ENCODE results near the gene TULP4. TPM values are rescaled to one million over a fixed set of nuclear protein-coding genes. Genes with fewer than 3 reads are reported as not detected.

TULP4 gene
- total RNA-seq, 1 experiment from 2014 or later: 64.6 TPM

GRCh38 chr6:158508450-158508849 lies 196.2 kb downstream of the TULP4 start:
- no peak overlapping the region for H3K4me2 ChIP-seq (ENCODE audit: insufficient read depth, insufficient read length, low read length)
- no peak overlapping the region for H3K18ac ChIP-seq (ENCODE audit: insufficient read length, low read depth, low read length)
- no peak overlapping the region for H2BK15ac ChIP-seq (ENCODE audit: low read depth, low read length)
- no peak overlapping the region for H4K8ac ChIP-seq (replicated peaks; ENCODE audit: insufficient read length, low read depth, low read length)
- no peak overlapping the region for H3K14ac ChIP-seq (ENCODE audit: insufficient read depth, low read length)
- H3K23ac ChIP-seq (ENCODE audit: insufficient read length, low read depth, low read length): no peak overlapping the region
- H3K4ac ChIP-seq (ENCODE audit: low read depth, low read length): no peak overlapping the region
- peaks cover 3% of the 10 kb centered on the region in 2 experiments for H3K4me1 Mint-ChIP-seq
- no peak overlapping the region for H3K56ac ChIP-seq (ENCODE audit: insufficient read length, low read depth, low read length)
- H3K27me3 Mint-ChIP-seq (ENCODE audit: low read depth): no peaks in the 10 kb centered on the region
- no peaks in the 10 kb centered on the region for H3K23me2 ChIP-seq (ENCODE audit: insufficient read length, low read depth, low read length, poor library complexity, severe bottlenecking)
- H3K9me3 ChIP-seq (ENCODE audit: control insufficient read depth, low read depth, low read length): no peaks in the 10 kb centered on the region
- no peaks in the 10 kb centered on the region for H4K20me1 ChIP-seq (ENCODE audit: control insufficient read depth, insufficient read depth, insufficient read length)
- DNase-seq: no peak
- no peak overlapping the region for H2AFZ ChIP-seq (ENCODE audit: low read length)
- peaks cover 0 to 22% (median 6%) of the 10 kb centered on the region in 3 experiments; a peak in 4 of 7 replicates for H3K36me3 Mint-ChIP-seq (ENCODE audit: insufficient read depth in 1 of 3, low read depth in 3 of 3)
- no peak overlapping the region for H4K91ac ChIP-seq (ENCODE audit: insufficient read length, low read depth, low read length)
- no peaks in the 10 kb centered on the region for H3K4me1 ChIP-seq (ENCODE audit: insufficient read depth, low read length)
- no peaks in the 10 kb centered on the region for H3K9me3 Mint-ChIP-seq
- no peak overlapping the region for H4K5ac ChIP-seq (ENCODE audit: insufficient read length, low read depth, low read length)
- no peak overlapping the region for H2BK12ac ChIP-seq (ENCODE audit: insufficient read length, low read depth, low read length)
- no peaks in the 10 kb centered on the region for H3K27me3 ChIP-seq (ENCODE audit: insufficient read depth, low read length)
- no peak overlapping the region for H2BK5ac ChIP-seq (ENCODE audit: insufficient read length, low read length)
- no peak overlapping the region for H3T11ph ChIP-seq (ENCODE audit: low read length)
- H2BK20ac ChIP-seq (ENCODE audit: low read depth, low read length, poor library complexity, severe bottlenecking): no peak overlapping the region
- TF ChIP-seq CTCF (conservative IDR thresholded peaks at IDR 0.05): no peak
- no peak overlapping the region for H3K27ac Mint-ChIP-seq
- no peak overlapping the region for H2BK120ac ChIP-seq (ENCODE audit: low read depth, low read length, poor library complexity, severe bottlenecking)
- peaks cover 2% of the 10 kb centered on the region; the same call in 1 of the 2 replicates for H3K79me2 ChIP-seq (ENCODE audit: insufficient read depth, low read length)
- no peak overlapping the region for H3K4me3 Mint-ChIP-seq
- H3K27ac ChIP-seq (ENCODE audit: insufficient read length, low read depth, low read length): no peak overlapping the region
- WGBS (ENCODE audit: extremely low coverage, insufficient read length, low lambda C conversion rate): no CpG with 5 or more reads among the region's 5 CpGs
- H2AK5ac ChIP-seq (ENCODE audit: insufficient read length, low read length): no peak overlapping the region
- no peaks in the 10 kb centered on the region for H3K79me1 ChIP-seq (ENCODE audit: insufficient read depth, low read depth, low read length, poor library complexity, severe bottlenecking)
- no peak overlapping the region for H3K9ac ChIP-seq (ENCODE audit: extremely low read depth, insufficient read length, low read length)

Data from H9 (cell line).